HK-2 (cell line): Measurements from ENCODE around the gene ACTR2.
"Not testable (repeated sequence)": the region's sequence is repeated elsewhere in the genome, so short reads cannot be mapped to it uniquely, and the experiment has no call there.

Experiments used
- DNase-seq: peaks from one replicate; pipeline ENCODE4 v3.0.0-alpha.2; 2018; ENCODE audit not compliant: unreplicated experiment

The ACTR2 gene

DNA sequence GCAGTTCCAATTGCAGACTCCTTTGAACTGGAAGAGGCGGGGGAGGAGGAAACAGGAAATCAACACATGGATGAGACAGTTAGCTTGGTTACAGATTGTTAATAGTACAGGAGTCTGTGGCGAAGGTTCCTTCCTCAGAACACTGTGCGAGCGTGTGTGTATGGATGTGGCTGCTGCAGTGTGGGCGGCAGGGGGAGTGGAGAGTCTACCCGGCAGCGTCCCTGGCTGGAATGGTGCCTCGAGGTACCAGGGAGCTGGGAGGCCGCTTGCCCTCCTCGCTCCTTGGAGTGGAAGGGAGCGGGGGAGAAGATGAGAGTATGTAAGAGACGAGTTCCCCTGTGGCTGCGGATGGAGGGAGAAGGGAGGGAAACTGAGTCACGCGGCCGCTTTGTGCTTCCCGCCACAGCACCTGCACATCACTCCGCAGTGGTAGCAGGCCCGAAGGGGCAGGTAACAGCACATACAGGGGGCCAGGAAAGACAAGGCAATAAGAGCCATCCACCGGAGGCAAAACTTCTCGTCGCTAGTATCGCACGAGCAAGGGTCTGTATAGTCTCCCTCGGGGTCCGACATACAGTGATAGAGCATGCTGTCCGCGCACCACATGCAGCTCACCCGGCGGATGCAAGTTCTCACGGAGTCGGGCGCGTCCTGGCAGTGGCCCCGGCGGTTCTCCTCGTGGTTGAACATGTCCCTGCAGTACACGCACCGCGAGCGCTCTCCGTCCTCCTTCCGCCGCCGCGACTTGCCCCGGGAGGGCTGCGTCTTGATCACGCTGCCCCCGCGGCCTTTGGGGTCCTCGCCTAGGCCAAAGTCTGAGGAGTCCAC is 85.7 kb downstream of the ACTR2 start:
- no peak for DNase-seq

GRCh38 chr2:65313954-65314256 is 86.3 kb downstream of the ACTR2 start:
- DNase-seq: no peak

DNA sequence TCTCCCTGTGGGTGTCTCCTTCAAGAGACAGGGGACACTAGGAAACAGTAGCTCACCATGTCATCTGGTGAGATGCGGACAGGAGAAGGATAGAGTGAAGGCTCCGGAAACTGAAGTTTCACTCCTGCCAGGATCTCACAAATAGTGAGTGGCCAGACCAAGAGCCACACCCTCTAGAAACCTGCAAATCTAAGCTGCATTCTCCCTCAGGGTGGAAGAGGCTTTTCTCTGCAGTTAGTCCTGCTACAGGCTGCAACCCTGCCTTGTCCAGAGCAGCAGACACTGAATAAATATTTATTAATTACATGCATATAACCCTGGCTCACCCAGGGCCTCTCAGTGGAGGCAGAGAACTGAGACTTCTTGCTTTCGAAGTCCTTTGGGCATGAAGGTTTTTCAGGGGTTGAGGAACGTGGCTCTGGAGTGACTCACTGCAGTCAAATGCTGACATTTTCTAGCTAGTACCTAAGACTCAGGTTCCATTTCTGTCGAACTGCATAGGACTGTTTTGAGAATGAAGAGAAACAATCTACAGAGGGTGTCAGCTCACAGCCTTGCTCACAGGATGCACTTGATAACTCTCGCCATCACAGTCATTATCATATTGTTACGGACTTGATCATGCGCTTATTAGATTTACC is 87.3 kb downstream of the ACTR2 start:
- DNase-seq: no peak

DNA sequence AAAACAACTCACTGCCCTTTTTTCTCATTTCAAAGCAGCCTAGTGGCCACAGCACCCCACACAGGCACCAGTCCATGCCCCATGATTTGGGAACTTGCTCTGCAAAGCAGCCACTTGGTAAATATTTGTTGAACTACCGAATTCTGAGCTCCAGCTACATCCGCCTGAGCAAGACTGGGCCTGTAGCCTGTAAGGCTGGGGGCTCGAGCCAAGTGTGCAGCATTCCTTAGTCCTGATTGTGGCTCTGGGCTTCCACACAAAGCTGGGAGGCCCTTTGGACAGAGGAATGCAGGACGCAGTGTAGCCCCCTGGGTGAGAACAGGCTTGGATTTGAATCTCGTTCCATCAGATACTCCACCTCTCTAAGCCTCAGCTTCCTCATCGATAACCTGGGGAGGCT is 88.4 kb downstream of the ACTR2 start:
- DNase-seq: no peak

GRCh38 chr2:65317351-65317750 is 89.7 kb downstream of the ACTR2 start:
- DNase-seq: not testable (repeated sequence)

GRCh38 chr2:65317841-65318240 is 90.2 kb downstream of the ACTR2 start:
- no peak for DNase-seq

GRCh38 chr2:65319072-65319673 is 91.5 kb downstream of the ACTR2 start:
- DNase-seq: no peak

GRCh38 chr2:65319674-65320041 is 92.0 kb downstream of the ACTR2 start:
- peak; percentile 36 for DNase-seq

DNA sequence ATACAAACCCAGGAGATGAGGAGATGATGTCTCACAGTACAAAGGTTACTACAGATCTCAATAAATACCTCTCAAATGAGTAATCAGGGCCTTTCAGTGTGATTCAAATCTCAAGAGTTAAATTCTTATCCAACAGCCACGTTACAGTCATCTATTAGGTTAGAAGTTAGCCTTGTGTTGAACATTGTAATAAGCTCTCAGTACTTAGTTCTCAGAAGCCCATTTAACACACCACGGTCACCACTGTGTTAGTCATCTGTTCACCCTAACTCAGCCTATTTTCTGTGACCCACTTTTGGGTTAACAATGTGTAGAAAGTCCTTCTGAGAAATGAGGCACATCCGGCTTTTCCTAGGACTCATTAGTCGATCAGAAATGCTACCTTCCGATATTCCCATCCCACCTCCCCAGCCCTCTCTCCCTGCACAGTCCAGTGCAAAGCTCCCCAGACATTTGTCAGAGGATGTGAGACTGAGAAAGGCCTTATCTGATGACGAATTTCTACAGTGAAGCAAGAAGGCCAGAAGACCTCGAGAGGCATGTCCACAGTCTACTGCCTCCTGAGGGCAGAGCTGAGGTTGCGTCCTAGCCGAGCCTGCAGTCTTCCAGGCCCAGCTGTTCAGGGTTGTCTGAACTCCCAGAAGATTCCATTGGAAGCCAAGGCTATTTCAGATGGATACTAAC is 92.6 kb downstream of the ACTR2 start:
- peak; percentile 75 for DNase-seq
